ENCODE data around the gene SLC25A3. TPM values are rescaled to one million over a fixed set of nuclear protein-coding genes. Genes with fewer than 3 reads are reported as not detected.

The SLC25A3 gene
- total and polyA plus RNA-seq, 2 of the 13 experiments (the other 11 are each of a cell fraction or from before 2014, with no cell fraction given) = 292 to 829 TPM

DNA sequence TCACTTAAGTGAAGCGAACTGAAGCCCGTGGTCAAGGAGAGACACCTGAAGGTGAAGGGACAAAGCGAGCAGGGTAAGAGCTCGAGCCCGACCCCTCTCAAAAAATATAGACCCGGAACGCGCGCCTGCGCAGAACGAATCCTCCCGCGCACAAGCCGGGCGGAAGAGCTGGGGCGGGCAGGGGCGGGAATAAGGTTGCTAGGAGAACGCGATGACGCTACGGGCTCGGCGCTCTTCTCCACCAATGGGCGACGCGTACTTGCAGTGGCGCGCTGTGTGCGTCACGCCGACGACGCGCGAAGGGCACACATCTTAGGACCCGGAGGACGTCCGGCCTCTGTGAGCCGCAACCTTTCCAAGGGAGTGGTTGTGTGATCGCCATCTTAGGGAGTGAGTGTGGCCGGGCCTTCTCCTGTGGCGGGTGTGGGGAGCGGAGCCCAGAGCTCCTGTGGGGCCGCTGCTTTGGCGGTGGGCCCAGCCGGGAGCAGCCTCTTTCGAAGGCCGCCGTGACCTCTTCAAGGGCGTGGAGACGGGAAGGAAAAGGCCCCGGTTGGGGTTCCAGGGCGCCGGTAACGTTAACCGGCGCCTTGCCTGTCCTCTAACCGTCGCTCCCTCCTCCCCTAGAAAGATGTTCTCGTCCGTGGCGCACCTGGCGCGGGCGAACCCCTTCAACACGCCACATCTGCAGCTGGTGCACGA, at the start of gene SLC25A3 (continued):
- TF ChIP-seq, protein P1, sequence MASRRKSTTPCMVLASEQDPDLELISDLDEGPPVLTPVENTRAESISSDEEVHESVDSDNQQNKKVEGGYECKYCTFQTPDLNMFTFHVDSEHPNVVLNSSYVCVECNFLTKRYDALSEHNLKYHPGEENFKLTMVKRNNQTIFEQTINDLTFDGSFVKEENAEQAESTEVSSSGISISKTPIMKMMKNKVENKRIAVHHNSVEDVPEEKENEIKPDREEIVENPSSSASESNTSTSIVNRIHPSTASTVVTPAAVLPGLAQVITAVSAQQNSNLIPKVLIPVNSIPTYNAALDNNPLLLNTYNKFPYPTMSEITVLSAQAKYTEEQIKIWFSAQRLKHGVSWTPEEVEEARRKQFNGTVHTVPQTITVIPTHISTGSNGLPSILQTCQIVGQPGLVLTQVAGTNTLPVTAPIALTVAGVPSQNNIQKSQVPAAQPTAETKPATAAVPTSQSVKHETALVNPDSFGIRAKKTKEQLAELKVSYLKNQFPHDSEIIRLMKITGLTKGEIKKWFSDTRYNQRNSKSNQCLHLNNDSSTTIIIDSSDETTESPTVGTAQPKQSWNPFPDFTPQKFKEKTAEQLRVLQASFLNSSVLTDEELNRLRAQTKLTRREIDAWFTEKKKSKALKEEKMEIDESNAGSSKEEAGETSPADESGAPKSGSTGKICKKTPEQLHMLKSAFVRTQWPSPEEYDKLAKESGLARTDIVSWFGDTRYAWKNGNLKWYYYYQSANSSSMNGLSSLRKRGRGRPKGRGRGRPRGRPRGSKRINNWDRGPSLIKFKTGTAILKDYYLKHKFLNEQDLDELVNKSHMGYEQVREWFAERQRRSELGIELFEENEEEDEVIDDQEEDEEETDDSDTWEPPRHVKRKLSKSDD (CRISPR knock-in tag; IDR thresholded peaks at IDR 0.05; ENCODE audit: low read depth) = peak; percentile 90
- TF ChIP-seq RORA (CRISPR knock-in tag; IDR thresholded peaks at IDR 0.05) (no peak), ZKSCAN1 (IDR thresholded peaks at IDR 0.05; ENCODE audit: low read length) (no peak), ZSCAN5A (CRISPR knock-in tag; IDR thresholded peaks at IDR 0.05; ENCODE audit: borderline replicate concordance) (peak; percentile 80; the same call in 1 of the 2 replicates), ZMAT5 (CRISPR knock-in tag; IDR thresholded peaks at IDR 0.05; ENCODE audit: borderline replicate concordance, low read depth) (no peak), ZNF777 (CRISPR knock-in tag; IDR thresholded peaks at IDR 0.05) (peak; percentile 60), ZNF609 (CRISPR knock-in tag; IDR thresholded peaks at IDR 0.05; ENCODE audit: borderline replicate concordance) (0 out of 2 replicates have a peak, but pooled peaks have one; percentile 46), ZNF639 (CRISPR knock-in tag; conservative IDR thresholded peaks at IDR 0.05) (0 out of 2 replicates have a peak, but pooled peaks have one; percentile 59), BATF2 (CRISPR knock-in tag; IDR thresholded peaks at IDR 0.05) (peak; percentile 61; the same call in 1 of the 2 replicates), ZNF225 (CRISPR knock-in tag; IDR thresholded peaks at IDR 0.05) (no peak), ZNF570 (CRISPR knock-in tag; IDR thresholded peaks at IDR 0.05; ENCODE audit: borderline replicate concordance) (no peak), ZNF256 (CRISPR knock-in tag; conservative IDR thresholded peaks at IDR 0.05) (no peak), KLF9 (CRISPR knock-in tag; IDR thresholded peaks at IDR 0.05; ENCODE audit: low read depth) (no peak), SP4 (CRISPR knock-in tag; IDR thresholded peaks at IDR 0.05) (peak; percentile 67), AHR (CRISPR knock-in tag; IDR thresholded peaks at IDR 0.05) (no peak; the same call in 1 of the 2 replicates), U2AF2 (IDR thresholded peaks at IDR 0.05; ENCODE audit: low read depth, low read length) (no peak)

Measured in HepG2 (cell line).